Gastroesophageal sphincter (tissue), 3 donors: ENCODE measurements around the gene IGF2.

Experiments
- CTCF ChIP-seq, 4 experiments: fragments of 200-600 bp in 2 of 4; fragments of 450-650 bp in 2 of 4; sonication (generic) in 1 of 4; IDR thresholded peaks; one replicate each; pipeline ENCODE4 v1.5.1; 2017 to 2019; ENCODE audit warnings: antibody characterized with exemption in 4 of 4, mild to moderate bottlenecking in 2 of 4, moderate library complexity in 2 of 4
- POLR2AphosphoS5 ChIP-seq: sonication (generic); formaldehyde crosslinking; IDR thresholded peaks from one replicate; pipeline ENCODE4 v1.6.1; 2017; ENCODE audit warnings: antibody characterized with exemption

GRCh38 chr11:2173150-2173693 is 34.0 kb upstream of the IGF2 start:
- no peak for TF ChIP-seq CTCF (IDR thresholded peaks at IDR 0.05)
- no peak for TF ChIP-seq POLR2AphosphoS5
